HG03460 (cell line): ENCODE measurements around the gene DIAPH2.
A peak's percentile ranks its signal among the peaks of the same experiment; 100 is the strongest.

Experiments
- ATAC-seq: cut with Tn5 transposase; IDR thresholded peaks from one replicate; pipeline ENCODE4 v1.9.1; 2021; ENCODE audit not compliant: unreplicated experiment

DIAPH2 gene

GRCh38 chrX:97446298-97446882 is 761.7 kb downstream of the DIAPH2 start:
- no peak for ATAC-seq

GRCh38 chrX:97447306-97447705 is 762.7 kb downstream of the DIAPH2 start:
- ATAC-seq, result no peak

DNA sequence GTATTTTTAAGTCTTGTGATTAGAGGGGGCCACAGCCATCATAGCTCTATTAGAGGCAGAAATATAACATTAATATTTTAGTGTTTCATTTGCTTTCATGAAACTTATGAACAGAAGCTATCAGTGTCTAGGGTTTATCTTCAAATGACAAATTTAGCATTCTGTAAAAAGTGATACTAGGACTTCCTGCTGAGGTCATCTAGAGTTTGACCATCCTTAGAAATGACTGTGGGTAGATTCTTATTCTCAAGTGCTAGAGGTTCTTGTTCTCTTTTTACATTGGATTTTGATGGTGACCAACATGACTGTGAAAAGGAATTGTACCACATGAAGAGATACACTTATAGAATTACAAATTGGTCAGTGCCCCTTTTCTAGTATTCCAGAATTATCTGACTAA is 767.6 kb downstream of the DIAPH2 start:
- ATAC-seq, result peak; percentile 64

DNA sequence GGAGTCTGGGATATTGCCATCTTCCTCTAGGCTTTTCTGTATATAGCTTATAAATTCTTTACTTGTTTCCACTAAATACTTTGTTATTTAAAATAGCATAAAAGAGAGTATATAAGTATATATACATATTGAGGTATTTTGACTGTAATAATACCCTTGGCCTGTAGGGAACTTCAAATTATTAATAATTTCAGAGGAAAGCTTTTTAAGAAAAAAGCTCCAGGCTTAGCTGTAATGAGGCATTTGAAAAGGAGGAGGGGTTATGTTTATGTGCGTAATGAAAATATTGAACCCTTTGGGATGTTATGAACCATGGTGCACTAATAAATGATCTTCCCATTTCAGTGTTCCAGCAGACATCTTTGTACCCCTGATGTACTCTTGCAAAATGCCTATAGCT is 777.1 kb downstream of the DIAPH2 start:
- ATAC-seq, result no peak

- no peak for ATAC-seq
Observed at GRCh38 chrX:97471071-97471470, 786.4 kb downstream of the DIAPH2 start.

- ATAC-seq, result no peak
Observed at GRCh38 chrX:97474933-97475332, 790.3 kb downstream of the DIAPH2 start.

DNA sequence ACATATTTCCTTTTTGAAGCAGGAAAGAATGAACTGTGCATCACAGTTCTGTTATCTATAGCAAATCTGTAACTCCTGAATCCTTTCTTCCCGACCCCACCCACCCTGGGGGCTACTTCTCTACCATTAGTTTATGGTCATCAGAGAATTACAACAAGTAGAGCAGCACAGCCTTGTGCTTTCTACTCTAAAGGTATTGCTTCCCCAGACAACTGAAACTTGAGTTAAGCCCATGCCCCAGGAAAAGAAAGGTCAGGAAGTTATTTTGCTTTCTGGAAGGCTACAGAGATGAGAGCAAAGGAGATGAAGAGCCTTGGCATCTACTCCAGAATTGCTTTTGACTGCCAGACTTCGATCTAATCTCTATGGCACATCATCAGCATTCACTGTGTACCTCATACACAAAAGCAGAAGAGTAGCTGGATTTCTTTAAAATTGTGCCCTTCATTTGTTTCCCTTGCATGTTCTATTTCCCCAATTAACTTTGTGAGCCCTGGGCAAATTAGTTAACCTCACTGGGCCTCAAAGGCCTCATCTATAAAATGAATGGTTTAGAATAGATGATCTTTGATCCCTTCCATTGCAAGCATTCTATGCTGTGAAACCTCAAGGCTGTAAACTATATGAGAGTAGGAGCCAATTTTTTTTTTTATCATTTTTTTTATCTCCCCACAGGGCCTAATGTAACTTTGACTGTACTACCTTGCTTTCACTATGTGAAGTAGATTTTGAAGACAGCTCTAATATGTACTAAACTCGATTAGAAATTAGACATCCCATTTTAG is 794.7 kb downstream of the DIAPH2 start:
- ATAC-seq, result no peak

- ATAC-seq, result no peak
Observed at GRCh38 chrX:97481228-97481627, 796.6 kb downstream of the DIAPH2 start.

- no peak for ATAC-seq
Observed at GRCh38 chrX:97482666-97483300, 798.1 kb downstream of the DIAPH2 start.

GRCh38 chrX:97490656-97491055 is 806.0 kb downstream of the DIAPH2 start:
- no peak for ATAC-seq

GRCh38 chrX:97494756-97495372 is 810.2 kb downstream of the DIAPH2 start:
- peak; percentile 88 for ATAC-seq

GRCh38 chrX:97498093-97498492 is 813.5 kb downstream of the DIAPH2 start:
- no peak for ATAC-seq

- ATAC-seq, result no peak
Observed at GRCh38 chrX:97504431-97504830, 819.8 kb downstream of the DIAPH2 start.

DNA sequence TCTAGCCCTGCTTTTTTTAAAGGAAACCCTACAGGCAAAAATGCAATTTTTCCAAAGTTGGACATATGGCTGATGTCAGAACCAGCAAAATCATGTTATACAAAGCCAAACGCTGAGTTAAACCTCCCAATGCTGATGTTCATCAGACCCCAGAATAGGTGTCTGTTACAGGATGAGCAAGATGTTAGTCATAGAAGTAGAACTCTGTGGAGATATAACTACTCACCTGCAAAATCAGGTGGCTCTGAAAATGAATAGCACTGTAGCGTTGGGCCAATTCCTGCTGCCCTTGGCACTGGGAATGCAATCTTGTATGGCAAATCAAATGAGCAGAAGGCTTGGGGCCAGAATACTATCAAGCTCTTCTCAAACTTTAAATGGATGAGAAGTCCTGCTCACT is 833.1 kb downstream of the DIAPH2 start:
- no peak for ATAC-seq

DNA sequence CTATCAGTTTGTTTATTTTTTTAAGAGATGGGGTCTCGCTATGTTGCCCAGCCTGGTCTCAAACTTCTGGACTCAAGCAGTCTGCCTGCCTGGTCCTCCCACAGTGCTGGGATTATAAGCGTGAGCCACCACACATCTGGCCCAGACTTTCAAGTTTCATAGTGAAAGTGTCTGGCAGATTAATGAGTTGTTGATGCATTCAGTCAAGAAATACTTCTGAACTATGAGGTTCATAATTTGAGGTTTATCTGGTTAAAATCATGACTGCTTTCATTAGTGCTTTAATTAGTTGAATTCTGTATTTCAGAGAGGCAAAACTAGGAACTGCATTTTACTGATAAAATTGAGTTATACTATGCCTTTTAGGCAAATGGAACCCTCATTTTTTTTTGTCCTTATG is 837.7 kb downstream of the DIAPH2 start:
- ATAC-seq, result no peak

GRCh38 chrX:97524340-97524739 is 839.7 kb downstream of the DIAPH2 start:
- no peak for ATAC-seq

DNA sequence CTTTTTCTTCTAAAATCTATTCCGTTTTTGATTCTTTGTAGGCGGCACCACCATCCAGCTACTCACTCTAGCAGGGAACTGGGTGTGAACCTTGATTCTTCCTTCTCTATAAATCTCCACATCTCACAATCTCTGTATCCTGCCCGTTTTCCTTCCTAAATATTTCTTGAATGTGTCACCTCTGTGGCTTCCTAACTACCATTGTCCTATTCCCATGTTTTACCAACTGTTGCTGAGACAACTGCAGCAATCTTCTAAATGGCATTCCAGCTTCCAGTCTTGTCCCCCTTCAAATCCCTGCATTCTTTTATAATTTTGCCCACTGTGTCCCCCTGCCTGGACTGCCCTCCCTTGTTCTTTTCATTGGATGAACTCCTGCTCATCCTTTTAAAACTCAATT is 840.4 kb downstream of the DIAPH2 start:
- ATAC-seq, result no peak

DNA sequence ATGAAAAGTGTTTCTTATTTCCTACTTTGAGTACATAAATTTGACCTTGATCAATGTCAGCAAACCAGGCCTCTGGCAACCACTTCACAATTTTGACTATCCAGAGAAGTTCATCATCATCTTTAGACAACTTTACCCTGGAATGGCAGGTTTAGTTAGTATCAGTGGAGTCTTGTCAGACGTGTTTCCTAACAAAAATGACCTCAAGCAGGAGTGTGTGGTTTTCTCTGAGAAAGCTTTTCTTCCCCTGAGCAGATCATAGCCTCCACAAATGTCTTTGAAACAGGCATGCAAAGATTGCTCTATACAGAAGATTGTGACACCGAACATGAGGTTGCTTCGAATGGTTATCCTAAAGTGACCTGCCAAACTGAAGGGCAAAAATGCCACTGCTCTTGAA is 841.3 kb downstream of the DIAPH2 start:
- ATAC-seq, result no peak

DNA sequence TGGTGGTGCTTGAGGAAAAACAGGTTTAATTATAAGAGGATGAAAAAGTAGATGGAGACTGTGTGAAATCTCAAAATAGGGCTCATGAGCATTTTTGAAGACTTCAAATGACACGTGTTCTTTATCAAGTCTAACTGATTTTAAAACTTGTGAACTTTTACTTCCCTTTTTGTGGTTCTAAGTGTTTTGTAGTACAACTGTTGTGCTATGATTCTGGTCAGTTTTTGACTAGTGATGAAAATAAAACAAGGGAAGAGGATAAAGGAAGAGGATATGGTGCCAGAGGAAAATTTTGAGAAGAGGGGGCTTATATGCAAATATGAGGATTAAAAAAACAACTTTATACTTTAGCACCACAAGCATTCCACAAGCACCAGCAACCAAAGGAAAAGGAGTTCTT is 843.1 kb downstream of the DIAPH2 start:
- ATAC-seq, result no peak

- ATAC-seq, result no peak
Observed at GRCh38 chrX:97529536-97530200, 845.0 kb downstream of the DIAPH2 start.

- no peak for ATAC-seq
Observed at GRCh38 chrX:97531825-97532224, 847.2 kb downstream of the DIAPH2 start.
